Measurements from ENCODE around the gene EPAS1. TPM values are rescaled to one million over a fixed set of nuclear protein-coding genes. Genes with fewer than 3 reads are reported as not detected.

The EPAS1 gene
- total and polyA plus RNA-seq, 9 of the 15 experiments (the other 6 are each of a cell fraction or from before 2014, with no cell fraction given) = 0.25 to 11.2 (median 4.1) TPM

DNA sequence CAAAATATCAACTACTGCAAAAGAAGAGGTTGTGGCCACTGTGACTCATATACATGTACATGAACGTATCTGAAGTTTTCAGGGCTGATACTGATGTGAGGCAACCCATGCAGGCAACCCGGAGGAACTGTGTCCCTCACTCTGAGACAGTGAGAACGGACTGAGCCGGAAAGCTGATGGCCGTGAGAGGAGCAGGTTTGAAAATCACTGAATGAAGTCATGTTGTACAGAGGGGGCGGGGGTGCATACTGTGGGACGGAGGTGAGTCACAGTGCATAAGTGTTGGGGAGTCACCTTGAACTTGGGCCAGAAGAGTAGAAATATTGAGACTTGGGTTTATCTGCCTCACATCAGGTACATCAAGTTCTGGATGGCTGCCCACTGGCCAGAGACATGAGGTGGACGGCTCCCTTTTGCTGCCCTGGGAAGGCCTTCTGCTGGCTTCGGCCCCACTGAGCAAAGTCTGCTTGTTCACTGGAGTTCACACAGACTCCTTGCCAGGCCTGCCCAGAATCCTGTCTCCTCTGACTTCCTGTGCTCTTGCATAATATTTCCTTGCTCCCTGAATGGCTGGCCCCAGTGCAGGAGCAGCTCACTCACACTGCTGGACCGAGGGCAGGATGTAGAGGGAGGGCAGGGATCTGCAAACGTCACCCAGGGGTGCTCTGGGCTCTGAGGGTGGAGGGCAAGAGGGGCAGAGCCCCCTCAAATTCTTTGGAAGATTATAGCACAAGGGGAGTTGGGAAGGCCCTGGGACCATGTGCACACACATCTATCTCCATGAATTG, 18.1 kb downstream of the EPAS1 start (continued):
- TF ChIP-seq NUFIP1 (IDR thresholded peaks at IDR 0.05; ENCODE audit: partially characterized antibody) (no peak), CCNT2 (IDR thresholded peaks at IDR 0.05; ENCODE audit: borderline replicate concordance, extremely low read depth, insufficient read length, low read depth, low read length) (peak; percentile 88), ETV1 (tag; conservative IDR thresholded peaks at IDR 0.05; ENCODE audit: low read depth) (peak; percentile 83), PTTG1 (tag; IDR thresholded peaks at IDR 0.05; ENCODE audit: low read depth) (no peak), FOXA3 (CRISPR knock-in tag; conservative IDR thresholded peaks at IDR 0.05 in 1 of 2, IDR thresholded peaks at IDR 0.05 in 1 of 2) (no peak), ZBTB17 (CRISPR knock-in tag; IDR thresholded peaks at IDR 0.05) (0 out of 2 replicates have a peak, but pooled peaks have one; percentile 31)
- TF ChIP-seq, protein P1, sequence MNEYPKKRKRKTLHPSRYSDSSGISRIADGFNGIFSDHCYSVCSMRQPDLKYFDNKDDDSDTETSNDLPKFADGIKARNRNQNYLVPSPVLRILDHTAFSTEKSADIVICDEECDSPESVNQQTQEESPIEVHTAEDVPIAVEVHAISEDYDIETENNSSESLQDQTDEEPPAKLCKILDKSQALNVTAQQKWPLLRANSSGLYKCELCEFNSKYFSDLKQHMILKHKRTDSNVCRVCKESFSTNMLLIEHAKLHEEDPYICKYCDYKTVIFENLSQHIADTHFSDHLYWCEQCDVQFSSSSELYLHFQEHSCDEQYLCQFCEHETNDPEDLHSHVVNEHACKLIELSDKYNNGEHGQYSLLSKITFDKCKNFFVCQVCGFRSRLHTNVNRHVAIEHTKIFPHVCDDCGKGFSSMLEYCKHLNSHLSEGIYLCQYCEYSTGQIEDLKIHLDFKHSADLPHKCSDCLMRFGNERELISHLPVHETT (CRISPR knock-in tag; conservative IDR thresholded peaks at IDR 0.05 in 1 of 2, IDR thresholded peaks at IDR 0.05 in 1 of 2) = peak in 1 of 2 experiments; percentile 78; a peak in 2 of 4 replicates
- TF ChIP-seq, protein P2, sequence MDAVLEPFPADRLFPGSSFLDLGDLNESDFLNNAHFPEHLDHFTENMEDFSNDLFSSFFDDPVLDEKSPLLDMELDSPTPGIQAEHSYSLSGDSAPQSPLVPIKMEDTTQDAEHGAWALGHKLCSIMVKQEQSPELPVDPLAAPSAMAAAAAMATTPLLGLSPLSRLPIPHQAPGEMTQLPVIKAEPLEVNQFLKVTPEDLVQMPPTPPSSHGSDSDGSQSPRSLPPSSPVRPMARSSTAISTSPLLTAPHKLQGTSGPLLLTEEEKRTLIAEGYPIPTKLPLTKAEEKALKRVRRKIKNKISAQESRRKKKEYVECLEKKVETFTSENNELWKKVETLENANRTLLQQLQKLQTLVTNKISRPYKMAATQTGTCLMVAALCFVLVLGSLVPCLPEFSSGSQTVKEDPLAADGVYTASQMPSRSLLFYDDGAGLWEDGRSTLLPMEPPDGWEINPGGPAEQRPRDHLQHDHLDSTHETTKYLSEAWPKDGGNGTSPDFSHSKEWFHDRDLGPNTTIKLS (IDR thresholded peaks at IDR 0.05; ENCODE audit: borderline replicate concordance, low read depth) = no peak
- TF ChIP-seq, protein P3, sequence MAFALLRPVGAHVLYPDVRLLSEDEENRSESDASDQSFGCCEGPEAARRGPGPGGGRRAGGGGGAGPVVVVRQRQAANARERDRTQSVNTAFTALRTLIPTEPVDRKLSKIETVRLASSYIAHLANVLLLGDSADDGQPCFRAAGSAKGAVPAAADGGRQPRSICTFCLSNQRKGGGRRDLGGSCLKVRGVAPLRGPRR (CRISPR knock-in tag; IDR thresholded peaks at IDR 0.05) = no peak
- TF ChIP-seq, protein P4, sequence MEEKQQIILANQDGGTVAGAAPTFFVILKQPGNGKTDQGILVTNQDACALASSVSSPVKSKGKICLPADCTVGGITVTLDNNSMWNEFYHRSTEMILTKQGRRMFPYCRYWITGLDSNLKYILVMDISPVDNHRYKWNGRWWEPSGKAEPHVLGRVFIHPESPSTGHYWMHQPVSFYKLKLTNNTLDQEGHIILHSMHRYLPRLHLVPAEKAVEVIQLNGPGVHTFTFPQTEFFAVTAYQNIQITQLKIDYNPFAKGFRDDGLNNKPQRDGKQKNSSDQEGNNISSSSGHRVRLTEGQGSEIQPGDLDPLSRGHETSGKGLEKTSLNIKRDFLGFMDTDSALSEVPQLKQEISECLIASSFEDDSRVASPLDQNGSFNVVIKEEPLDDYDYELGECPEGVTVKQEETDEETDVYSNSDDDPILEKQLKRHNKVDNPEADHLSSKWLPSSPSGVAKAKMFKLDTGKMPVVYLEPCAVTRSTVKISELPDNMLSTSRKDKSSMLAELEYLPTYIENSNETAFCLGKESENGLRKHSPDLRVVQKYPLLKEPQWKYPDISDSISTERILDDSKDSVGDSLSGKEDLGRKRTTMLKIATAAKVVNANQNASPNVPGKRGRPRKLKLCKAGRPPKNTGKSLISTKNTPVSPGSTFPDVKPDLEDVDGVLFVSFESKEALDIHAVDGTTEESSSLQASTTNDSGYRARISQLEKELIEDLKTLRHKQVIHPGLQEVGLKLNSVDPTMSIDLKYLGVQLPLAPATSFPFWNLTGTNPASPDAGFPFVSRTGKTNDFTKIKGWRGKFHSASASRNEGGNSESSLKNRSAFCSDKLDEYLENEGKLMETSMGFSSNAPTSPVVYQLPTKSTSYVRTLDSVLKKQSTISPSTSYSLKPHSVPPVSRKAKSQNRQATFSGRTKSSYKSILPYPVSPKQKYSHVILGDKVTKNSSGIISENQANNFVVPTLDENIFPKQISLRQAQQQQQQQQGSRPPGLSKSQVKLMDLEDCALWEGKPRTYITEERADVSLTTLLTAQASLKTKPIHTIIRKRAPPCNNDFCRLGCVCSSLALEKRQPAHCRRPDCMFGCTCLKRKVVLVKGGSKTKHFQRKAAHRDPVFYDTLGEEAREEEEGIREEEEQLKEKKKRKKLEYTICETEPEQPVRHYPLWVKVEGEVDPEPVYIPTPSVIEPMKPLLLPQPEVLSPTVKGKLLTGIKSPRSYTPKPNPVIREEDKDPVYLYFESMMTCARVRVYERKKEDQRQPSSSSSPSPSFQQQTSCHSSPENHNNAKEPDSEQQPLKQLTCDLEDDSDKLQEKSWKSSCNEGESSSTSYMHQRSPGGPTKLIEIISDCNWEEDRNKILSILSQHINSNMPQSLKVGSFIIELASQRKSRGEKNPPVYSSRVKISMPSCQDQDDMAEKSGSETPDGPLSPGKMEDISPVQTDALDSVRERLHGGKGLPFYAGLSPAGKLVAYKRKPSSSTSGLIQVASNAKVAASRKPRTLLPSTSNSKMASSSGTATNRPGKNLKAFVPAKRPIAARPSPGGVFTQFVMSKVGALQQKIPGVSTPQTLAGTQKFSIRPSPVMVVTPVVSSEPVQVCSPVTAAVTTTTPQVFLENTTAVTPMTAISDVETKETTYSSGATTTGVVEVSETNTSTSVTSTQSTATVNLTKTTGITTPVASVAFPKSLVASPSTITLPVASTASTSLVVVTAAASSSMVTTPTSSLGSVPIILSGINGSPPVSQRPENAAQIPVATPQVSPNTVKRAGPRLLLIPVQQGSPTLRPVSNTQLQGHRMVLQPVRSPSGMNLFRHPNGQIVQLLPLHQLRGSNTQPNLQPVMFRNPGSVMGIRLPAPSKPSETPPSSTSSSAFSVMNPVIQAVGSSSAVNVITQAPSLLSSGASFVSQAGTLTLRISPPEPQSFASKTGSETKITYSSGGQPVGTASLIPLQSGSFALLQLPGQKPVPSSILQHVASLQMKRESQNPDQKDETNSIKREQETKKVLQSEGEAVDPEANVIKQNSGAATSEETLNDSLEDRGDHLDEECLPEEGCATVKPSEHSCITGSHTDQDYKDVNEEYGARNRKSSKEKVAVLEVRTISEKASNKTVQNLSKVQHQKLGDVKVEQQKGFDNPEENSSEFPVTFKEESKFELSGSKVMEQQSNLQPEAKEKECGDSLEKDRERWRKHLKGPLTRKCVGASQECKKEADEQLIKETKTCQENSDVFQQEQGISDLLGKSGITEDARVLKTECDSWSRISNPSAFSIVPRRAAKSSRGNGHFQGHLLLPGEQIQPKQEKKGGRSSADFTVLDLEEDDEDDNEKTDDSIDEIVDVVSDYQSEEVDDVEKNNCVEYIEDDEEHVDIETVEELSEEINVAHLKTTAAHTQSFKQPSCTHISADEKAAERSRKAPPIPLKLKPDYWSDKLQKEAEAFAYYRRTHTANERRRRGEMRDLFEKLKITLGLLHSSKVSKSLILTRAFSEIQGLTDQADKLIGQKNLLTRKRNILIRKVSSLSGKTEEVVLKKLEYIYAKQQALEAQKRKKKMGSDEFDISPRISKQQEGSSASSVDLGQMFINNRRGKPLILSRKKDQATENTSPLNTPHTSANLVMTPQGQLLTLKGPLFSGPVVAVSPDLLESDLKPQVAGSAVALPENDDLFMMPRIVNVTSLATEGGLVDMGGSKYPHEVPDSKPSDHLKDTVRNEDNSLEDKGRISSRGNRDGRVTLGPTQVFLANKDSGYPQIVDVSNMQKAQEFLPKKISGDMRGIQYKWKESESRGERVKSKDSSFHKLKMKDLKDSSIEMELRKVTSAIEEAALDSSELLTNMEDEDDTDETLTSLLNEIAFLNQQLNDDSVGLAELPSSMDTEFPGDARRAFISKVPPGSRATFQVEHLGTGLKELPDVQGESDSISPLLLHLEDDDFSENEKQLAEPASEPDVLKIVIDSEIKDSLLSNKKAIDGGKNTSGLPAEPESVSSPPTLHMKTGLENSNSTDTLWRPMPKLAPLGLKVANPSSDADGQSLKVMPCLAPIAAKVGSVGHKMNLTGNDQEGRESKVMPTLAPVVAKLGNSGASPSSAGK (IDR thresholded peaks at IDR 0.05) = peak; percentile 50; the same call in 1 of the 2 replicates
